CD4-positive, CD25-positive, alpha-beta regulatory T cell (primary cell): ENCODE data around the gene CD80. TPM values are rescaled to one million over a fixed set of nuclear protein-coding genes. Genes with fewer than 3 reads are reported as not detected.

Experiments
- ATAC-seq, 2 donors: fragments of 150-1000 bp; cut with Tn5 transposase; one replicate each; pipeline ENCODE4 v1.10.0; 2021; ENCODE audit warnings: low read depth in 2 of 2, moderate number of reproducible peaks in 2 of 2, moderate library complexity in 1 of 2
- DNase-seq, 3 donors: peaks; one replicate each; pipeline versions ENCODE4 v3.0.0 to v3.0.0-alpha.2; 2012 to 2022; ENCODE audit warnings: mixed read lengths in 1 of 3
- H3K27ac ChIP-seq: one replicate; pipeline ENCODE4 v1.7.0; 2013; ENCODE audit warnings: mild to moderate bottlenecking, low read length; ENCODE audit not compliant: insufficient read depth, poor library complexity, severe bottlenecking
- H3K27me3 ChIP-seq: one replicate; pipeline ENCODE4 v1.7.0; 2013; ENCODE audit warnings: low read length; ENCODE audit not compliant: control insufficient read depth, insufficient read depth
- H3K36me3 ChIP-seq: one replicate; pipeline ENCODE4 v1.7.0; 2013; ENCODE audit warnings: mild to moderate bottlenecking, low read length, moderate library complexity; ENCODE audit not compliant: control insufficient read depth, insufficient read depth
- H3K4me1 ChIP-seq: 2 replicates; pipeline ENCODE4 v1.7.0; 2013; ENCODE audit warnings: mild to moderate bottlenecking, low read length; ENCODE audit not compliant: insufficient read depth, control insufficient read depth, poor library complexity, severe bottlenecking
- H3K4me3 ChIP-seq: one replicate; pipeline ENCODE4 v1.7.0; 2013; ENCODE audit warnings: low read depth, mild to moderate bottlenecking, low read length, moderate library complexity
- H3K9me3 ChIP-seq, 2 experiments: 1 replicate in 1 of 2; 2 replicates in 1 of 2; pipeline ENCODE4 v1.7.0; 2013; ENCODE audit warnings: low read length in 2 of 2, mild to moderate bottlenecking in 1 of 2, moderate library complexity in 1 of 2; ENCODE audit not compliant: control insufficient read depth in 2 of 2
- H3K27ac Mint-ChIP-seq, 3 donors: one replicate each; pipeline ENCODE4 v1.8.0; 2020 to 2022; ENCODE audit warnings: mild to moderate bottlenecking in 3 of 3, mixed read lengths in 3 of 3, moderate library complexity in 2 of 3
- H3K27me3 Mint-ChIP-seq: one replicate; pipeline ENCODE4 v1.8.0; 2022; ENCODE audit warnings: mild to moderate bottlenecking, mixed read lengths
- H3K36me3 Mint-ChIP-seq: one replicate; pipeline ENCODE4 v1.8.0; 2020; ENCODE audit warnings: mixed read lengths
- H3K4me1 Mint-ChIP-seq, 4 donors: one replicate each; pipeline ENCODE4 v1.8.0; 2020 to 2022; ENCODE audit warnings: mixed read lengths in 4 of 4, mild to moderate bottlenecking in 1 of 4
- H3K4me3 Mint-ChIP-seq, 4 donors: one replicate each; pipeline ENCODE4 v1.8.0; 2020 to 2022; ENCODE audit warnings: mild to moderate bottlenecking in 4 of 4, mixed read lengths in 4 of 4, moderate library complexity in 3 of 4
- H3K9me3 Mint-ChIP-seq, 7 donors: one replicate each; pipeline ENCODE4 v1.8.0; 2020 to 2022; ENCODE audit warnings: mixed read lengths in 7 of 7, mild to moderate bottlenecking in 3 of 7, moderate library complexity in 2 of 7
- polyA plus RNA-seq, 4 donors: library from polyadenylated mRNA; unstranded; fragments of 300-500 nt; fragmentation: Illumina TruSeq; gene quantifications; one replicate each; pipeline ENCODE4 v1.2.3, GENCODE V29; 2021
- total RNA-seq: library from RNA; stranded (reverse); gene quantifications from one replicate; pipeline ENCODE4 v1.2.3, GENCODE V29; 2022

Gene CD80
- total and polyA plus RNA-seq, 5 donors from 2014 or later: 0.87 to 24.2 (median 2.0) TPM

- H3K4me1 ChIP-seq: no peaks in the 10 kb centered on the region
- H3K9me3 Mint-ChIP-seq: no peaks in the 10 kb centered on the region
- no peaks in the 10 kb centered on the region for H3K27me3 Mint-ChIP-seq
- H3K9me3 ChIP-seq: no peaks in the 10 kb centered on the region
- peaks cover 22 to 44% (median 28%) of the 10 kb centered on the region in 4 donors for H3K4me1 Mint-ChIP-seq
- peaks cover 50% of the 10 kb centered on the region for H3K36me3 Mint-ChIP-seq
- no peak for DNase-seq
- ATAC-seq: no peak
- peak overlapping the region in 1 of 3 donors; percentile 70 for H3K27ac Mint-ChIP-seq
- H3K27me3 ChIP-seq: no peaks in the 10 kb centered on the region
- H3K4me3 Mint-ChIP-seq: peak overlapping the region in 2 of 4 donors; percentile 2 to 18
- peaks cover 57% of the 10 kb centered on the region for H3K36me3 ChIP-seq
- no peak overlapping the region for H3K27ac ChIP-seq
- no peak overlapping the region for H3K4me3 ChIP-seq
These were observed 52.0 kb downstream of the CD80 start for GRCh38 chr3:119507404-119507803.

DNA sequence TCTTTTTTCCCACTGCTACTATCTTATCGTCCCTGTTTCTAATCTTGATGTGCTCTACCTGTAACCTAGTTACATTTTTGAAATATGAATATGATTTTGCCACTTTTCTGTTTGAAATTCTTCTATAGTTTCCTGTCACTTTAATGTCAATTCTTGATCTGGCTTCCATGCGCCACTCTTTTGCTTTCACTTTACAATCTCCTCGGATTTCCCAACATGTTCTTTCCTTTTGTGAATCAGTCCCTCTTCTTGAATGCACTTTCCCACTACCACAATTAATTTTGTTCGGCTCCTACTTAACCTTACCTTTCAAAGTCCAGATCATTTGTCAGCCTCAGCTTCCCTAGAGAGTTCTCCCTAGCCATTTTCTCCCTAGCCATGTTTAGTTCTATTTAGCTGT lies 52.8 kb downstream of the CD80 start:
- DNase-seq (no peak), ATAC-seq (no peak)
- no peaks in the 10 kb centered on the region for H3K27me3 ChIP-seq
- H3K9me3 ChIP-seq: no peaks in the 10 kb centered on the region
- no peaks in the 10 kb centered on the region for H3K4me1 ChIP-seq
- Mint-ChIP-seq H3K36me3 (peaks cover 50% of the 10 kb centered on the region), H3K27me3 (no peaks in the 10 kb centered on the region), H3K4me3 (peak overlapping the region in 2 of 4 donors; percentile 36 to 72), H3K27ac (peak overlapping the region; percentile 14 to 71 (median 70)), H3K4me1 (peaks cover 21 to 46% (median 30%) of the 10 kb centered on the region in 4 donors), H3K9me3 (no peaks in the 10 kb centered on the region)
- H3K4me3 ChIP-seq: peak overlapping the region; percentile 21
- no peak overlapping the region for H3K27ac ChIP-seq
- peaks cover 57% of the 10 kb centered on the region for H3K36me3 ChIP-seq

GRCh38 chr3:119500901-119501300 lies 58.5 kb downstream of the CD80 start:
- no peaks in the 10 kb centered on the region for H3K27me3 Mint-ChIP-seq
- no peak for ATAC-seq
- peak overlapping the region; percentile 4 to 93 (median 34) for H3K4me3 Mint-ChIP-seq
- H3K27ac ChIP-seq: no peak overlapping the region
- H3K36me3 Mint-ChIP-seq: peaks cover 19% of the 10 kb centered on the region
- peak overlapping the region; percentile 16 for H3K4me3 ChIP-seq
- peaks cover 16 to 49% (median 31%) of the 10 kb centered on the region in 4 donors for H3K4me1 Mint-ChIP-seq
- H3K4me1 ChIP-seq: peaks cover 28% of the 10 kb centered on the region
- no peaks in the 10 kb centered on the region for H3K9me3 Mint-ChIP-seq
- H3K9me3 ChIP-seq: no peaks in the 10 kb centered on the region
- DNase-seq: no peak
- no peak overlapping the region for H3K27ac Mint-ChIP-seq
- H3K36me3 ChIP-seq: peaks cover 22% of the 10 kb centered on the region
- no peaks in the 10 kb centered on the region for H3K27me3 ChIP-seq

DNA sequence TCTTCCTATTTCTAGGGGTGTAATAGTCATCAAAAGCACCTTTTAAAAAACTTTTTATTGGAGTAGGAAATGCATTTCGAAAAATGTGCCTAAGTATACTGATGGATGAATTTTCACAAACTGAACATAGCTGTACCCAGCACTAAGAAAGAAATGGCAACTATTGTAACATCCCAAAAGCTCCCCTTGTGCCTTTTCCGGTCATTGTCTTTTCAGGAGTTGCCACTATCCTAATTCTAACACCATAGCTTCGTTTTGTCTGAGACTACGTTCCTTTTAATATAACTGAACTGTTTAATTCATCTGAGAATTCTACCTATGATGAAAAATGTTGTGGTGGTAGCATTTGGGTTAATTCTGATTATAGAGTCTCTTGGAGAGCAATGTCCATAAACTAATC lies 59.1 kb downstream of the CD80 start:
- Mint-ChIP-seq H3K4me3 (peak overlapping the region; percentile 46 to 99 (median 77)), H3K36me3 (peaks cover 15% of the 10 kb centered on the region), H3K9me3 (no peaks in the 10 kb centered on the region), H3K27me3 (no peaks in the 10 kb centered on the region), H3K27ac (no peak overlapping the region), H3K4me1 (peaks cover 16 to 46% (median 27%) of the 10 kb centered on the region in 4 donors)
- H3K9me3 ChIP-seq: no peaks in the 10 kb centered on the region
- peaks cover 28% of the 10 kb centered on the region for H3K4me1 ChIP-seq
- ATAC-seq (no peak), DNase-seq (no peak)
- no peaks in the 10 kb centered on the region for H3K27me3 ChIP-seq
- peaks cover 17% of the 10 kb centered on the region for H3K36me3 ChIP-seq
- peak overlapping the region; percentile 16 for H3K4me3 ChIP-seq
- H3K27ac ChIP-seq: no peak overlapping the region

DNA sequence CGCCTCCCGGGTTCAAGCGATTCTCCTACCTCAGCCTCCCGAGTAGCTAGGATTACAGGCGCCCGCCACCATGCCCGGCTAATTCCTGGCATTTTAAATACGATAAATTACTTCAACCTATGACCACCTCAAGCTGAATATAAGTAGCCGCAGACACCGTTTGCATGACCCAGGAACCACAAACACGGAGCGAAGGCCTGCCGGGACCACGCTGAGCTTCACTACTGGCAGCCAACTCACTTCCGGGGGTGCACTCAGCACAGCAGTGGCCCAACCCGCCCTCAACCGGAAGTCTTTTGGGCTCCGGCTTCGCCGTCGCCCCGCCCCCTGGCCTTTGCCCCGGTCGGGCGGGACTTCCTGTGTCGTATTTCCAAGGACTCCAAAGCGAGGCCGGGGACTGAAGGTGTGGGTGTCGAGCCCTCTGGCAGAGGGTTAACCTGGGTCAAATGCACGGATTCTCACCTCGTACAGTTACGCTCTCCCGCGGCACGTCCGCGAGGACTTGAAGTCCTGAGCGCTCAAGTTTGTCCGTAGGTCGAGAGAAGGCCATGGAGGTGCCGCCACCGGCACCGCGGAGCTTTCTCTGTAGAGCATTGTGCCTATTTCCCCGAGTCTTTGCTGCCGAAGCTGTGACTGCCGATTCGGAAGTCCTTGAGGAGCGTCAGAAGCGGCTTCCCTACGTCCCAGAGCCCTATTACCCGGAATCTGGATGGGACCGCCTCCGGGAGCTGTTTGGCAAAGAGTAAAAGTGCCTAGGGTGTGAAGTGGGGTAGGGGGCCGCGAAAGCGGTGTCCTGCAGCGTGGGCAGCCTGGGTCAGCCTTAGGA lies 61.0 kb downstream of the CD80 start, which contains the start of gene TIMMDC1:
TIMMDC1 (plus strand) TSS at position 362 of the 826 bp plus-strand sequence; CDS start at position 549, 187 bp downstream.
- no peaks in the 10 kb centered on the region for H3K9me3 ChIP-seq
- Mint-ChIP-seq H3K9me3 (no peaks in the 10 kb centered on the region), H3K4me1 (peaks cover 14 to 41% (median 25%) of the 10 kb centered on the region in 4 donors), H3K4me3 (peak within 1 kb of the TSS; percentile 93 to 99 (median 98)), H3K27ac (peak within 1 kb of the TSS; percentile 98 to 100 (median 99)), H3K27me3 (no peaks in the 10 kb centered on the region), H3K36me3 (peaks cover 3% of the 10 kb centered on the region)
- H3K27me3 ChIP-seq: no peaks in the 10 kb centered on the region
- H3K4me1 ChIP-seq: peaks cover 28% of the 10 kb centered on the region
- H3K27ac ChIP-seq: peak within 1 kb of the TSS; percentile 93
- DNase-seq (peak; percentile 97 to 98 (median 97)), ATAC-seq (peak; percentile 99)
- no peaks in the 10 kb centered on the region for H3K36me3 ChIP-seq
- H3K4me3 ChIP-seq: peak within 1 kb of the TSS; percentile 90

DNA sequence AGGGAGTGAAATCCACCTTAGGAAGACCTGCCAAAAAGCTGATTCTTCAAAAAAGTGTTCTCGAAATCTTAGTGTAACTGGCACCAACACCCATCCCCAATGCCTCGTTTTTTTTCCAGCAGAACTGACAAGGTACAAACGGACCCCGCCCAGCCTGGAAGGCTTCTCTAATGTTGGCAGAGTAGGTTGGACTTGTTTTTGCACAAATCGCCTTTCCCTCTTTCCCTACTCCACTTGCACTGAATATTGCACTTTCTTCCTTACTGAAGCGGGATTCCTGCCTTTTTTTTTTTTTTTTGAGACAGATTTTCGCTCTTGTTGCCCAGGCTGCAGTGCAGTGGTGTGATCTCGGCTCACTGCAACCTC lies 61.6 kb downstream of the CD80 start:
- peaks cover 6% of the 10 kb centered on the region for H3K36me3 Mint-ChIP-seq
- Histone ChIP-seq H3K27me3 (no peaks in the 10 kb centered on the region), H3K27ac (peak overlapping the region; percentile 93), H3K36me3 (no peaks in the 10 kb centered on the region), H3K4me1 (peaks cover 28% of the 10 kb centered on the region), H3K9me3 (no peaks in the 10 kb centered on the region), H3K4me3 (peak overlapping the region; percentile 90)
- H3K4me1 Mint-ChIP-seq: peaks cover 14 to 39% (median 26%) of the 10 kb centered on the region in 4 donors
- H3K9me3 Mint-ChIP-seq: no peaks in the 10 kb centered on the region
- H3K27ac Mint-ChIP-seq: peak overlapping the region; percentile 98 to 100 (median 99)
- H3K4me3 Mint-ChIP-seq: peak overlapping the region; percentile 93 to 99 (median 98)
- DNase-seq: peak in 1 of 3 donors; percentile 40
- no peaks in the 10 kb centered on the region for H3K27me3 Mint-ChIP-seq
- no peak for ATAC-seq

- no peak for ATAC-seq
- H3K27ac Mint-ChIP-seq: no peak overlapping the region
- H3K4me3 Mint-ChIP-seq: peak overlapping the region in 1 of 4 donors; percentile 55
These were observed 64.8 kb downstream of the CD80 start for GRCh38 chr3:119494597-119494996.

More at GRCh38 chr3:119494597-119494996, 64.8 kb downstream of the CD80 start:
- Mint-ChIP-seq H3K36me3 (peaks cover 21% of the 10 kb centered on the region), H3K4me1 (peaks cover 7 to 21% (median 12%) of the 10 kb centered on the region in 4 donors), H3K9me3 (no peaks in the 10 kb centered on the region), H3K27me3 (no peaks in the 10 kb centered on the region)
- Histone ChIP-seq H3K36me3 (peaks cover 15% of the 10 kb centered on the region), H3K4me3 (no peak overlapping the region), H3K4me1 (peaks cover 11% of the 10 kb centered on the region), H3K9me3 (no peaks in the 10 kb centered on the region), H3K27ac (no peak overlapping the region), H3K27me3 (no peaks in the 10 kb centered on the region)
- DNase-seq: no peak
